Measurements from ENCODE around the gene PRKCA. TPM values are rescaled to one million over a fixed set of nuclear protein-coding genes. Genes with fewer than 3 reads are reported as not detected.
A peak's percentile ranks its signal among the peaks of the same experiment; 100 is the strongest.

The PRKCA gene
- total RNA-seq, 6 experiments from 2014 or later, result 81.2 to 106 (median 92.9) TPM

GRCh38 chr17:66633317-66633965, 331.0 kb downstream of the PRKCA start:
- H3K36me3 Mint-ChIP-seq (ENCODE audit: low read depth), result peaks cover 16% of the 10 kb centered on the region
- H3K27ac Mint-ChIP-seq, result no peak overlapping the region
- no peak overlapping the region for H3K4me3 Mint-ChIP-seq
- DNase-seq, result no peak
- no peaks in the 10 kb centered on the region for H3K9me3 Mint-ChIP-seq
- peaks cover 45% of the 10 kb centered on the region for H3K4me1 Mint-ChIP-seq (ENCODE audit: low read depth)
- H3K27me3 Mint-ChIP-seq (ENCODE audit: insufficient read depth), result no peaks in the 10 kb centered on the region
- no peak for TF ChIP-seq CTCF (IDR thresholded peaks at IDR 0.05)

GRCh38 chr17:66634193-66634592, 331.8 kb downstream of the PRKCA start:
- peaks cover 42% of the 10 kb centered on the region for H3K4me1 Mint-ChIP-seq (ENCODE audit: low read depth)
- peaks cover 16% of the 10 kb centered on the region for H3K36me3 Mint-ChIP-seq (ENCODE audit: low read depth)
- DNase-seq, result no peak
- no peak overlapping the region for H3K4me3 Mint-ChIP-seq
- no peak for TF ChIP-seq CTCF (IDR thresholded peaks at IDR 0.05)
- H3K9me3 Mint-ChIP-seq, result no peaks in the 10 kb centered on the region
- H3K27ac Mint-ChIP-seq, result no peak overlapping the region
- H3K27me3 Mint-ChIP-seq (ENCODE audit: insufficient read depth), result peaks cover 3% of the 10 kb centered on the region; the same call in 1 of the 2 replicates

GRCh38 chr17:66635386-66636045, 333.1 kb downstream of the PRKCA start:
- Mint-ChIP-seq H3K36me3 (ENCODE audit: low read depth) (peaks cover 21% of the 10 kb centered on the region), H3K27ac (peak overlapping the region; percentile 22; the same call in 1 of the 2 replicates), H3K4me3 (no peak overlapping the region), H3K4me1 (ENCODE audit: low read depth) (peaks cover 37% of the 10 kb centered on the region), H3K27me3 (ENCODE audit: insufficient read depth) (peaks cover 3% of the 10 kb centered on the region), H3K9me3 (no peaks in the 10 kb centered on the region)
- TF ChIP-seq CTCF (IDR thresholded peaks at IDR 0.05), result no peak
- no peak for DNase-seq

GRCh38 chr17:66636111-66636510, 333.7 kb downstream of the PRKCA start:
- Mint-ChIP-seq H3K27me3 (ENCODE audit: insufficient read depth) (peaks cover 3% of the 10 kb centered on the region), H3K27ac (peak overlapping the region; percentile 22; the same call in 1 of the 2 replicates), H3K9me3 (no peaks in the 10 kb centered on the region), H3K4me3 (no peak overlapping the region), H3K4me1 (ENCODE audit: low read depth) (peaks cover 37% of the 10 kb centered on the region), H3K36me3 (ENCODE audit: low read depth) (peaks cover 21% of the 10 kb centered on the region)
- no peak for TF ChIP-seq CTCF (IDR thresholded peaks at IDR 0.05)
- DNase-seq, result peak; percentile 46

GRCh38 chr17:66637491-66637890, 335.1 kb downstream of the PRKCA start:
- peaks cover 34% of the 10 kb centered on the region for H3K4me1 Mint-ChIP-seq (ENCODE audit: low read depth)
- H3K36me3 Mint-ChIP-seq (ENCODE audit: low read depth), result peaks cover 27% of the 10 kb centered on the region
- H3K4me3 Mint-ChIP-seq, result no peak overlapping the region
- peaks cover 6% of the 10 kb centered on the region for H3K27me3 Mint-ChIP-seq (ENCODE audit: insufficient read depth)
- TF ChIP-seq CTCF (IDR thresholded peaks at IDR 0.05), result no peak
- no peaks in the 10 kb centered on the region for H3K9me3 Mint-ChIP-seq
- H3K27ac Mint-ChIP-seq, result no peak overlapping the region
- no peak for DNase-seq

All from HFFc6 (cell line).